T-helper 1 cell (primary cell): ENCODE measurements around the gene STX7.

ENCODE experiments used
- DNase-seq, 5 donors: peaks; one replicate each; pipeline ENCODE4 v3.0.0-alpha.2; 2012 to 2020

The STX7 gene

GRCh38 chr6:132476688-132477087 lies 36.2 kb downstream of the STX7 start:
- DNase-seq, result no peak

GRCh38 chr6:132475925-132476324 lies 37.0 kb downstream of the STX7 start:
- no peak for DNase-seq

- DNase-seq, result no peak
Observed at GRCh38 chr6:132471787-132472186, 41.1 kb downstream of the STX7 start.

- DNase-seq, result no peak
Observed at GRCh38 chr6:132466952-132467351, 46.0 kb downstream of the STX7 start.

GRCh38 chr6:132465530-132466485 lies 47.1 kb downstream of the STX7 start:
- no peak for DNase-seq

GRCh38 chr6:132464538-132465256 lies 48.2 kb downstream of the STX7 start:
- DNase-seq, result no peak

- DNase-seq, result no peak
Observed at GRCh38 chr6:132461958-132462357, 51.0 kb downstream of the STX7 start.

GRCh38 chr6:132459605-132459952 lies 53.3 kb downstream of the STX7 start:
- DNase-seq, result no peak

GRCh38 chr6:132458887-132459604 lies 53.9 kb downstream of the STX7 start:
- DNase-seq, result no peak

GRCh38 chr6:132456700-132457143 lies 56.2 kb downstream of the STX7 start:
- no peak for DNase-seq

GRCh38 chr6:132446855-132447241 lies 66.1 kb downstream of the STX7 start:
- no peak for DNase-seq

- DNase-seq, result no peak
Observed at GRCh38 chr6:132446141-132446854, 66.6 kb downstream of the STX7 start.

GRCh38 chr6:132445201-132445951 lies 67.5 kb downstream of the STX7 start:
- no peak for DNase-seq

GRCh38 chr6:132443206-132443605 lies 69.7 kb downstream of the STX7 start:
- DNase-seq, result no peak

GRCh38 chr6:132430110-132430509 lies 82.8 kb downstream of the STX7 start:
- no peak for DNase-seq

GRCh38 chr6:132425176-132425575 lies 87.7 kb downstream of the STX7 start:
- DNase-seq, result no peak

- DNase-seq, result no peak
Observed at GRCh38 chr6:132423839-132424238, 89.1 kb downstream of the STX7 start.

GRCh38 chr6:132418235-132418965 lies 94.5 kb downstream of the STX7 start:
- DNase-seq, result no peak

GRCh38 chr6:132414761-132415160 lies 98.2 kb downstream of the STX7 start:
- DNase-seq, result no peak

- DNase-seq, result no peak
Observed at GRCh38 chr6:132414322-132414721, 98.6 kb downstream of the STX7 start.

GRCh38 chr6:132413499-132413802 lies 99.5 kb downstream of the STX7 start:
- DNase-seq, result no peak
